Stimulated activated CD8-positive, alpha-beta memory T cell treated with anti-CD3 and anti-CD28 coated beads, Interleukin-7, amount 100 ng/mL, for 4 hours (primary cell): Measurements from ENCODE around the gene SHC4.
"Not testable (repeated sequence)": the region's sequence is repeated elsewhere in the genome, so short reads cannot be mapped to it uniquely, and the experiment has no call there.

Experiments
- DNase-seq, 2 donors: peaks; one replicate each; pipeline ENCODE4 v3.0.0-alpha.2; 2020; ENCODE audit warnings: low read depth in 2 of 2

Gene SHC4

DNA sequence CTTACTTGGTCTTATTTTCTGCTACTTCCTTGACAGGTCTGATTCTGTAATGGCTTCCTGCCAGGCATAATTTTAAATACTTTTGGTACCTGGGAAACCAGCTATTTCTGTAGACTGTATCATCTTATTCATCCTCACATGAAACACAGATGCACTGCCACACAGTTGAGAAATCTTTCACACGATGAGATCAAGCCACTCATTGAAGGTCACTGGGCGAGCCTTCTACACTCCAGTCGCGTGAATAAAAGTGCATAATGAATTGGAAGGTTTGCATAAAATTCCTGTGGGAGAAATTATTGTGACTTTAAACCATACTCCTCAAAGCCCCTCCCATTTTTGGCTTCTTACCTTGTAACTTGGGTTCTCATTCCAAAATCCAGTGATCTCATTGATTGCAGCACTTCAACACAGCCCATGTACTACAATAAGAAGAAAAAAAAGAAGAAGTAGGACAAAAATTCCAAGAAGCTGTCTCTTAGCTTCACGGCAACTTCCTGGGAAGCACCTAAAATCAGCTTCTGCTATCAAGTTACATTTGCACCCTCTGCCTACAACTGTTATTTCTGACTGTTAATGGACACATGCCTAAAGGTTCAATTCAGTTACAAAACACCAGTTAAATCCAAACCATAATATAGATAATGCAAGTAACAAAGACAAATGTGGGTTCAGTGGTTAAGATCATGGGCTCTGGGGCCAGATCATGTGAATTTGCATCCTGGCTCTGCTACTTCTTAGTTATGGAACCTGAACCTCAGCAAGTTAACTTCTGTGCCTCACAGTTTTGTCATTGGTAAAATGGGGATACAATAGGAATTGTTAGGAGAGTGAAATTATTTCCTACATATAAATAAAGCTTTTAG is 39.0 kb downstream of the SHC4 start:
- no peak for DNase-seq

DNA sequence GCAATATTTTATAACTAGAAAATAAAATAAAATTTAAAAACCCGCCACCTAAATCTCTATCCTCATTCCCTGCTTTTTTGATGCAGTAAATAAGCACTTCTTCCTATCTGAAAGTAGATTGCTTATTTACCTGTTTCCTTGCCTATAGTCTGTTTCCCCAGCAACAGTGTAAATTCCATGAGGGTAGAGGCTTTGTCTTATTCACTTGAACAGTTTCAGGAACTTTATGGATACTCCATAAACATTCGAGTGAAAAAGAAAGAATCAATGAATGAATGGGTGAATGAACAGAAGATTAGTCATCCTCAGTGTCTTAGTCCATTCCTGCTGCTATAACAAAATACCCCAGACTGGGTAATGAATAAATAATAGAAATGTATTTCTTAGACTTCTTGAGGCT is 41.7 kb downstream of the SHC4 start:
- DNase-seq, result no peak

DNA sequence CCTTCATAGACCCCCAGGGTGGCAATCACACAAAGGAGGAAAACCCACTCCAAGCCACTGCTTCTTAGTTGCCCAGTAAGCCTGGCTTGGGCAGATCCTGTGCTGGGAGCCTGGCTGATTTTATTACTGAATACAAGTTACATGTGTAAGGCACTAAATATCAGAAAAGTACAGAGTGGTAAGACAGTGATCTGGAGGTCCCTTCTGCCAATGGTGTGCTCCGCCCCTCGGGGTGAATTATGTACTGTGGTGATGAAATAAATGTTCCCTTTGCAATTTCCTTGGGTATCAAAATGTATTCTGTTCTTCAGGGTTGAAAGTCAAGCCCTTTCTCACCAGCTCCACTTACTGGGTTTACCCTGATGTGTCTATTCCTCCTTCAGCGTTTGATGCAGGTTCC is 47.0 kb downstream of the SHC4 start:
- no peak for DNase-seq

GRCh38 chr15:48915861-48916260 is 47.9 kb downstream of the SHC4 start:
- no peak for DNase-seq

- no peak for DNase-seq
Observed at GRCh38 chr15:48914717-48915116, 49.0 kb downstream of the SHC4 start.

GRCh38 chr15:48913141-48913540 is 50.6 kb downstream of the SHC4 start:
- no peak for DNase-seq

- not testable (repeated sequence) for DNase-seq
Observed at GRCh38 chr15:48910554-48910953, 53.2 kb downstream of the SHC4 start.

- not testable (repeated sequence) for DNase-seq
Observed at GRCh38 chr15:48909313-48909712, 54.4 kb downstream of the SHC4 start.

- DNase-seq, result no peak
Observed at GRCh38 chr15:48905847-48906246, 57.9 kb downstream of the SHC4 start.

DNA sequence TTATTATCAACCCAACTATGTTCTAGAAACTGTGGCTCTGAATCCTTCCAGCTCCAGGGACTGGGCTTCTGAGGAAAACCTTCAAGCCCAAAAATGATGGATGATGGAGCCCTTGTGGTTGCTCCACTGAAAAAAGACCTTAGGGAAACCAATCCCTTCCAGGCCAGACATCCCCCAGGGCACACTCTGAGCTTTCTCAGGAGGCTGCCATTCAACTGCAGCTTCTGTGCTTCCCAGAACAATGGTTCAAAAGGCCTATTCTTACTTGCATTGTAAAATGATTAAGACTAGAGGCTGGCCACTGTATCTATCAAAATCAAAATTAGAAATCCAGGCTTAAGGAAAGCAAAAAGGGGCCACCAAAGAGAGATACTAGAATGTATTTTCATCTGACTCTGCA is 58.5 kb downstream of the SHC4 start:
- no peak for DNase-seq

- DNase-seq, result no peak
Observed at GRCh38 chr15:48904758-48905157, 59.0 kb downstream of the SHC4 start.

- DNase-seq, result no peak
Observed at GRCh38 chr15:48899793-48900192, 63.9 kb downstream of the SHC4 start.

DNA sequence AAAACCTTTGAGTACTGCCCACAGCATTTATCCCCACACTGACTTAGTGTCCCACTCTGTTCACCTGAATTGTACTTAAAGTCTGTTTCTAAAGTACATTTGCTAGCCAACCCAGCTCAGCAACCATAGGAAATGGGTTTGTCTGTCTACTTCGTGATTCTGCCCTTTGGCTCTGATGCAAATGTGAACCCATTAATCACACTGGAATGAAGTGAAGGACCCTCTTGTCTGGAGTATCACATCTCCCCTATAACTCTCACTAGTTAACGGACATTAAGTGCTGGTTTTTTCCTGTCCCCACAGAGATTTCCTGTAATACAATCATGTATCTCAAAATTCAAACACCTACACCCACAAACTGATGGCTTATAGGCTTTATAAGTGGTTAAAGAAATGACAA is 65.3 kb downstream of the SHC4 start:
- no peak for DNase-seq

DNA sequence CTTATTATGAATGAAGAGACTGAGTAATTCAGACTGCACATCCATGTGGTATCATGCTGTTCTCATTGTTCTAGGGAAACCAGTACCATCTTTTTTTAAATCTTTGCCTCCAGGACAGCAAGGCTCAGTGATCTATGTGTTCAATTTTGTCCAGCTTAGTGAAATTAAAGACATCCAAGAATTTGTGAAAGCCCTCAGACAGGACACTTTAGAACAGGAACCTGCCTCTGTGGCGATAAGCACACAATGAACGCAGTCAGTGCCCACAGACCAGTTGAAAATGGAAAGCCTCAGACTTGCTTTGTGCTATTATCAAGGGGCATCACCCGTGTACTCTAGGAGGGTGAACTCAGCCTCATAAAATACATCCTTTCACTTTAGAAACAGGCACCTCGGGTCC is 65.7 kb downstream of the SHC4 start:
- no peak for DNase-seq

- no peak for DNase-seq
Observed at GRCh38 chr15:48896869-48897814, 66.6 kb downstream of the SHC4 start.

- no peak for DNase-seq
Observed at GRCh38 chr15:48893311-48893710, 70.4 kb downstream of the SHC4 start.

DNA sequence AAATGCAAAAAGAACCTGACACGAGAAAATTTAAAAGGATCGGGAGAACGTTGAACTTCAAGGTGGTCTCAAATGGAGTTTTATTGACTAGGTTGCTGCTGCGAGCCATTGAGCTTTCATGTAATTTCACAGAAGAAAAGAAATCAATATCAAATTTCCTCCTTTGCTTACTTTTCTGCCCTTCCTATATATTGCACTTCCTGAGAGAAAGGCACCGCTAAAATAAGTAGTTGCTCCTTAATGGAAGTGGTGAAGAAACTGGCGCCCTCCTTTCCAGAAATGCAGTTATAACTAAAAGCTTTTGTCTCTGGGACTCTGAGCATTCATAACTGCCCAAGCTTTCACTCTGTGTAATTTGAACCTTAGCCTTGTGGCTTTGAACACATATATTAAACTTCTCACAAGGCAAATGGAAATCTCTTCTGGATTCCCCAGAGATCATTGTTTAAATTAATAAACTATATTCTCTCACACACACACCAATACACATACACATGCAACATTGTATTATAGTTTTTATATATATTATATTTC is 72.4 kb downstream of the SHC4 start:
- no peak for DNase-seq

GRCh38 chr15:48890375-48890972 is 73.2 kb downstream of the SHC4 start:
- DNase-seq, result no peak

DNA sequence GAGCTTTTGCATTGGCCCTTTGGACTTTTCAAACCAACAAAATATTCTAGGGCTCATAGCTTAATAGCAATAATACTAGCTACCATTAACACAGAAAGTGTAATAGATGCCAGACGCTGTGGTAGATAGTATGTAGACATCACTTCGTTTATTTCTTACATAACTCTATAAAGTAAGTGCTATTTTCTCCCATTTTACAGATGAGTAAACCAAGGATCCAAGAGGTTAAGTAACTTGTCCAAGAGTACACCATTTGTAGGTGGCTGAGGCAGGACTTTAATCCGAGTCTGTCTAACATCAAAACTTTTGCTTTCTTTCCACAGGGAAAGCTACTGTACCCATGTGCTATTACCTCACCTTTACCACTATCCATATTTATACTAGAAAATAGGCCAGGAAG is 73.8 kb downstream of the SHC4 start:
- no peak for DNase-seq

DNA sequence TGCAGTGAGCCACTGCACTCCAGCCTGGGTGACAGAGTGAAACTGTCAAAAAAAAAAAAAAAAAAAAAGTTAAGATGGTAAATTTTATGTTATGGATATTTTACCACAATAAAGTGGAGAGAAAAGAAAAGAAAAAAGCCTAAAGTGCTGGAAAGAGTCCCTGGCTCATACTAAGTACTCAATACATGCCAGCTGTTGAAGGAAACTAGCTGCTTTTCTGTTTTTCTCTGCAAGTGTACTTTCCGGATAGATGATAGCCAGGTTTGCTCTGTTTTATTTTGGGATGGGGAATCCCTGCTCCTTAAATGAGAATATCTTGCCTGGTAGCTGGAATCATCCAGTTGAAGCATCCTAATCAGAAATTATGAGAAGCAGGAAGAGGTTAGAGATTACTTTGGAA is 74.9 kb downstream of the SHC4 start:
- DNase-seq, result no peak

GRCh38 chr15:48888191-48888590 is 75.5 kb downstream of the SHC4 start:
- no peak for DNase-seq

DNA sequence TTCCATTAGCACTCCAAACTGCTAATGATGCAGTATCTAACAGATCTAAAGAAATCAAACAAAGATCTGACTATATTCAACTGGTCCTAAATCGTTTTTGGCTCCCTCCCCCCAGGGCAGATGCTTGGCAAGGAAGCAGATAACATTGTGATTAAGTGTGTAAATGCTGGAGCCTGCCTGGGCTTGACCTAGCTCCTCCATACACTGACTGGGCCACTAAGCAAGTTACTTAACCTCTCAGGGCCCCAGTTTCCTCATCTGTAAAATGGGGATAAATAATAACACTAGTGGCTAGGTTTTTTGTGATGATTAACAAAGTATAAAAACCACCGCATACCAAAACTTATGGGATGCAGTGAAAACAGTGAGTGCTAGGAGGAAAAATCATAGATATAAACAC is 76.6 kb downstream of the SHC4 start:
- no peak for DNase-seq
